ENCODE data around the gene ACSM4.

The ACSM4 gene

DNA sequence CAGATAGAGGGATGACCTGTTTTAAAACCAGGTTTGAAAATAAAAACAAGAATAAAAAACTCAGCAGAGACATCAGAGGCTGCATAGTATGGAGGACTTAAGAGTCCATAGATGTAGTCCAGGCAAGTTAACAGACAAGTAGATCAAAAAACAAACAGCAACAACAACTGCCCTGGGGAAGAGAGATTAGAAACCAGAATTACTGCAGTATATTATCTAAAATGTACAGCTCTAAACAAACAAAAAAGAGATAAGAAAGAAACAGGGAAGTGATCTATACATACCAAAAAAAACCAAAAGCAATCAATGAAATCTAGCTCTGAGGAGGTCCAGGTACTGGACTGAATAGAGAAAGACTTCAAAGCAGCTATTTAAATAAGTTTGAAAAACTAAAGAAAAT lies 48.8 kb downstream of the ACSM4 start:
- no peak for DNase-seq
- H3K27me3 Mint-ChIP-seq (ENCODE audit: low read depth, poor library complexity), result peaks cover 5% of the 10 kb centered on the region
- no peaks in the 10 kb centered on the region for H3K36me3 Mint-ChIP-seq (ENCODE audit: low read depth)
- no peak overlapping the region for H3K4me3 Mint-ChIP-seq
- H3K27ac Mint-ChIP-seq, result no peak overlapping the region
- TF ChIP-seq, protein P1, sequence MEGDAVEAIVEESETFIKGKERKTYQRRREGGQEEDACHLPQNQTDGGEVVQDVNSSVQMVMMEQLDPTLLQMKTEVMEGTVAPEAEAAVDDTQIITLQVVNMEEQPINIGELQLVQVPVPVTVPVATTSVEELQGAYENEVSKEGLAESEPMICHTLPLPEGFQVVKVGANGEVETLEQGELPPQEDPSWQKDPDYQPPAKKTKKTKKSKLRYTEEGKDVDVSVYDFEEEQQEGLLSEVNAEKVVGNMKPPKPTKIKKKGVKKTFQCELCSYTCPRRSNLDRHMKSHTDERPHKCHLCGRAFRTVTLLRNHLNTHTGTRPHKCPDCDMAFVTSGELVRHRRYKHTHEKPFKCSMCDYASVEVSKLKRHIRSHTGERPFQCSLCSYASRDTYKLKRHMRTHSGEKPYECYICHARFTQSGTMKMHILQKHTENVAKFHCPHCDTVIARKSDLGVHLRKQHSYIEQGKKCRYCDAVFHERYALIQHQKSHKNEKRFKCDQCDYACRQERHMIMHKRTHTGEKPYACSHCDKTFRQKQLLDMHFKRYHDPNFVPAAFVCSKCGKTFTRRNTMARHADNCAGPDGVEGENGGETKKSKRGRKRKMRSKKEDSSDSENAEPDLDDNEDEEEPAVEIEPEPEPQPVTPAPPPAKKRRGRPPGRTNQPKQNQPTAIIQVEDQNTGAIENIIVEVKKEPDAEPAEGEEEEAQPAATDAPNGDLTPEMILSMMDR (IDR thresholded peaks at IDR 0.05), result no peak
- no peaks in the 10 kb centered on the region for H3K4me1 Mint-ChIP-seq
- H3K9me3 Mint-ChIP-seq, result no peaks in the 10 kb centered on the region

DNA sequence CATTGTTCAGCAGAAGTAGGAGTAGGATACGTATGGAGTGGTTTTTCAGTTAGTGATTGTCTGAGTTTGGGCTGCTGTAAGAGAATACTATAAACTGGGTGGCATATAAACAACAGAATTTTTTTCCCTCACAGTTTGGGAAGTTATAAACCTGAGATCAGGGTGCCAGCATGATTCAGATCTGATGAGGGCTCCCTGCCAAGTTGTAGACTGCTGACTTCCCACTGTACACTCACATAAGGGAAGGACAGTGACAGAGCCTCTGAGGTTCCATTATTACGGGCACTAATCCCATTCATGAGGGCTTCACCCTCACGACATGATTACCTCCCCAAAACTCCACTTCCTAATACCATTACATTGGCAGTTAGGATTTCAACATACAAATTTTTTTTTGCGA lies 50.7 kb downstream of the ACSM4 start:
- Mint-ChIP-seq H3K36me3 (ENCODE audit: low read depth) (no peaks in the 10 kb centered on the region), H3K27me3 (ENCODE audit: low read depth, poor library complexity) (peaks cover 5% of the 10 kb centered on the region), H3K9me3 (no peaks in the 10 kb centered on the region), H3K4me3 (no peak overlapping the region), H3K27ac (no peak overlapping the region), H3K4me1 (no peaks in the 10 kb centered on the region)
- DNase-seq, result no peak
- TF ChIP-seq, protein P1 (IDR thresholded peaks at IDR 0.05), result no peak

DNA sequence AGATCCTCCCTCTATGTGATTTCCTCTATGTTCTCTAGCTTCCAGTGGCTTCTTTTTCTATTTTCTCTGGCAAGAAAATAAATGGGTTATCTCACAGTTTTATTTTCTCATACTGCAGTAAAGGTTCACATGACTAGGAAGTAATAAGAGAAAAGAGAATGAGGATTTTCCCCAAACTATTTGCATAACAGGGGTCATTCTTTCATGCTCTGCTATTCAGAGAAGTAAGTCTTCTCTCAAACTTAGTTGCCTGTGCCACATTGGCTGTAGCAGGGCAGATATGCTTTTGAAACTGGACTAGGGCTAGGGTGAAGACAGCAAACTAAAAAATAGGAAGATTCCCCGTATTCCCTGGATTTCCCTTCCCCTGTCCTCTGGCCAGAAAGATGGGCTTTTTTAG lies 57.4 kb downstream of the ACSM4 start:
- H3K27me3 Mint-ChIP-seq (ENCODE audit: low read depth, poor library complexity), result no peaks in the 10 kb centered on the region

DNA sequence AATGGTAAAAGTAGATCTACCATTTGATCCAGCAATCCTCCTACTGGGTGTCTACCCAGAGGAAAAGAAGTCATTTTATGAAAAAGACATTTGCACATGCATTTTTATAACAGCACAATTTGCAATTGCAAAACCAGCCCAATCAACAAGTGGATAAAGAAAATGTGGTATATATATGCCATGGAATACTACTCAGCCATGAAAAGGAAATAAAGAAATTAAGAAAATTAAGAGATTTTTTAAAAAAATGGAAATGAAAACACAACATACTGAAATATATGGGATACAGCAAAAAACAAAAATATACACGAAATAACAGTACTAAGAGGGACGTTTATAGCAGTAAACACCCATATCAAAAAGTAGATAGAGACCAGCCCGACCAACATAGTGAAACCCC lies 58.9 kb downstream of the ACSM4 start:
- TF ChIP-seq, protein P1 (IDR thresholded peaks at IDR 0.05), result no peak
- H3K4me1 Mint-ChIP-seq, result no peaks in the 10 kb centered on the region
- peaks cover 4% of the 10 kb centered on the region for H3K9me3 Mint-ChIP-seq
- no peak for DNase-seq
- no peak overlapping the region for H3K4me3 Mint-ChIP-seq
- H3K27ac Mint-ChIP-seq, result no peak overlapping the region
- H3K36me3 Mint-ChIP-seq (ENCODE audit: low read depth), result no peaks in the 10 kb centered on the region
- H3K27me3 Mint-ChIP-seq (ENCODE audit: low read depth, poor library complexity), result no peaks in the 10 kb centered on the region

More for the DNA sequence above, 57.4 kb downstream of the ACSM4 start:
- H3K4me3 Mint-ChIP-seq, result no peak overlapping the region
- no peaks in the 10 kb centered on the region for H3K36me3 Mint-ChIP-seq (ENCODE audit: low read depth)
- H3K27ac Mint-ChIP-seq, result no peak overlapping the region
- TF ChIP-seq, protein P1 (IDR thresholded peaks at IDR 0.05), result no peak
- DNase-seq, result no peak
- H3K4me1 Mint-ChIP-seq, result no peaks in the 10 kb centered on the region
- H3K9me3 Mint-ChIP-seq, result peaks cover 4% of the 10 kb centered on the region

DNA sequence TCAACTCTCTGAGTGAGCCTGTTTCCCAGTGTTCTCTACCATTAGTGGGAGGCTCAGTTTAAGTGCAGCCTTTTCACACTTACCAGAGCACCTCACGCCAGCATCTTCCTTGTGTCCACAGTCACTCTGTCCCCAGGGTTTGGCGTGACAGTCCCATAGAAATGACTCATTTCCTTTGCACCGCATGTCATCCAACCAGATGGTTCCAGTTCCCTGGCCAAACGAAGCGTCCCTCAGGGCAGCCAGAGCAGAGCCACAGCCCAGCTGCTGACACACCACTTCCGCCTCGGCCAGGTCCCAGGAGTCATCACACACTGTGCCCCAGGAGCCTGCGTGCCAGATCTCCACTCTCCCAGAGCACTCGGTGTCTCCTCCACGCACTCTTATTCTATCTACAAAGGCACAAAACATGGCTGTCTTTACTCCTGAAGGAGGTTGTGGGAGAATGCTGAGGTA lies 65.4 kb downstream of the ACSM4 start:
- H3K27ac Mint-ChIP-seq, result no peak overlapping the region
- H3K4me3 Mint-ChIP-seq, result no peak overlapping the region
- peaks cover 4% of the 10 kb centered on the region for H3K9me3 Mint-ChIP-seq
- no peaks in the 10 kb centered on the region for H3K36me3 Mint-ChIP-seq (ENCODE audit: low read depth)
- TF ChIP-seq, protein P1 (IDR thresholded peaks at IDR 0.05), result no peak
- DNase-seq, result no peak
- no peaks in the 10 kb centered on the region for H3K4me1 Mint-ChIP-seq
- H3K27me3 Mint-ChIP-seq (ENCODE audit: low read depth, poor library complexity), result peaks cover 8% of the 10 kb centered on the region

DNA sequence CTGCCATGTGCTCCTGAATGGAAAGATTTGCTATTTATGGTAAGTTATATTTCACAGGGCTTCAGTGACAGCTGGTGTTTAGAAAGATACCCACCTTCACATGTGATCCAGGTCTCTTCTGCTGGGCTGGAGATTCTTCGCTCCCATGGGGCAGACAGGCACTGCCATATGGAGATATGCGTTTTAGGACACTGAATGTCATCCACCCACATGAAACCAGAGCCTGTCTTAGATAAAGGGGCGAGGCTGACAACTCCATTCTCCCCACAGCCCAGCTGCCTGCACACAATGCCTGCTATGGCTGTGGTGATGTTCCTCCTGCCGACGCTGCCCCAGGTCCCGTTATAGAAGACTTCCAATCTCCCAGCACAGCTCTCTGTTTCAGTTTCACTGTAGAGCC lies 69.4 kb downstream of the ACSM4 start:
- Mint-ChIP-seq H3K27me3 (ENCODE audit: low read depth, poor library complexity) (peaks cover 8% of the 10 kb centered on the region), H3K9me3 (peaks cover 4% of the 10 kb centered on the region), H3K36me3 (ENCODE audit: low read depth) (no peaks in the 10 kb centered on the region), H3K4me1 (no peaks in the 10 kb centered on the region), H3K4me3 (no peak overlapping the region), H3K27ac (no peak overlapping the region)
- DNase-seq, result no peak
- TF ChIP-seq, protein P1 (IDR thresholded peaks at IDR 0.05), result no peak
